ENCODE data around the gene SYNCRIP. TPM values are rescaled to one million over a fixed set of nuclear protein-coding genes. Genes with fewer than 3 reads are reported as not detected.
A peak's percentile ranks its signal among the peaks of the same experiment; 100 is the strongest.
"Not testable (repeated sequence)": the region's sequence is repeated elsewhere in the genome, so short reads cannot be mapped to it uniquely, and the experiment has no call there.

Gene SYNCRIP
- total and polyA plus RNA-seq, 7 donors = 34.8 to 122 (median 70.3) TPM

DNA sequence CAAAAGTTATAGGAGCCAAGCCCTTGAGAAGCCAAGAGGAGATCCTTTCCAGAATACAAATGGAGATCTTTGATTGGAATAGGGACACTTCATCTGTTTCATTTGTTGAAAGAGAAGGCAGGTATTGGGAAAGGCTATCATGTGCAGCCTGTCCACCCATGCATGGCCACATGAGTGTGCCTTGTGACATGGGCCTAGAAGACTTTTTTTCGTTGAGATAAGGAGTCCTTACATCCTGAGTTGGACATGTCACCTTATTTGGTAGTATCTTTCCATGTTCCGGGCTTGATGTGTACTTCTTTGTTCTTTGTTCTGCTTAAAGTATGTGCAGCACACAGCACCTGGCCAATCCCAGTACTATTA is 42.1 kb upstream of the SYNCRIP start:
- peaks cover 9% of the 10 kb centered on the region for H3K4me1 ChIP-seq
- no peaks in the 10 kb centered on the region for H3K27me3 ChIP-seq (ENCODE audit: insufficient read depth in 3 of 3, low read length in 2 of 3)
- H3K36me3 ChIP-seq (ENCODE audit: insufficient read depth in 1 of 2, low read depth in 1 of 2) = no peaks in the 10 kb centered on the region
- DNase-seq (no peak), ATAC-seq (peak; percentile 43 to 69 (median 50))
- peak overlapping the region; percentile 67 for H3K27ac ChIP-seq
- H3K9me3 ChIP-seq = no peaks in the 10 kb centered on the region
- 88 to 97% (median 92%) methylated on average over 2 of the region's 2 CpGs for WGBS, 3 donors
- TF ChIP-seq, protein P1, sequence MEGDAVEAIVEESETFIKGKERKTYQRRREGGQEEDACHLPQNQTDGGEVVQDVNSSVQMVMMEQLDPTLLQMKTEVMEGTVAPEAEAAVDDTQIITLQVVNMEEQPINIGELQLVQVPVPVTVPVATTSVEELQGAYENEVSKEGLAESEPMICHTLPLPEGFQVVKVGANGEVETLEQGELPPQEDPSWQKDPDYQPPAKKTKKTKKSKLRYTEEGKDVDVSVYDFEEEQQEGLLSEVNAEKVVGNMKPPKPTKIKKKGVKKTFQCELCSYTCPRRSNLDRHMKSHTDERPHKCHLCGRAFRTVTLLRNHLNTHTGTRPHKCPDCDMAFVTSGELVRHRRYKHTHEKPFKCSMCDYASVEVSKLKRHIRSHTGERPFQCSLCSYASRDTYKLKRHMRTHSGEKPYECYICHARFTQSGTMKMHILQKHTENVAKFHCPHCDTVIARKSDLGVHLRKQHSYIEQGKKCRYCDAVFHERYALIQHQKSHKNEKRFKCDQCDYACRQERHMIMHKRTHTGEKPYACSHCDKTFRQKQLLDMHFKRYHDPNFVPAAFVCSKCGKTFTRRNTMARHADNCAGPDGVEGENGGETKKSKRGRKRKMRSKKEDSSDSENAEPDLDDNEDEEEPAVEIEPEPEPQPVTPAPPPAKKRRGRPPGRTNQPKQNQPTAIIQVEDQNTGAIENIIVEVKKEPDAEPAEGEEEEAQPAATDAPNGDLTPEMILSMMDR (IDR thresholded peaks at IDR 0.05) = no peak
- intact Hi-C loops (cut with DNase I) = no loop called here
- peak overlapping the region; percentile 57 for H3K4me3 ChIP-seq

DNA sequence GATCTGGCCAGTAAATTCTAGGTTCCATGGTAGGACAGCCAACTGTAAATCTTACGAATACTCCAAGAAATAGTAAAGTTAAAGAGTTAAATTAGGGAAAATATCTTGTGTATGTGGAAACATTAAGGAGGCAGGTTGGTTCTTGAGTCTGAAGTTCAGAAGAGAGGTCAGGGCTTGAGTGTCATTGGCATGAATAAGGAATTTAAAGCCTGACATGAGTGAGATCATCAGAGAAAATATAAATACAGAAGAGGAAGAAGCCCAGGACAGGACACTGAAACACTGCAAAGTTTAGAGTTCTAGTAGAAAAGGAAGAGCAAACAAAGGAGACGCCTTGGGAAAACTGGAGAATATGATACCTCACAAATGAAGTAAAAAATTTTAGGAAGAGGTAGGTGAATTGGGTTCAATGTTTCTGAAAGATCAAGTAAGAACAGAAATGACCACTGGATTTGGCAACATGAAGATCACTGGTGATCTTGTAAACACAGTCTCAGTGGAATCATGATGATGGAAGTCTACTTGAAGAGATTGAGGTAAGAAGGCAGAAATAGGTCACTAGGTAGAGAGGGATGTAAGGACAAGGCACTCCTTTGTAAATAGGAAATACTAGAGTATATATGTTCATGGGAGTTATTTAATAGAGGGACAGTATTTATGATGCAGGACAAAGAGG is 41.6 kb upstream of the SYNCRIP start:
- Histone ChIP-seq H3K27me3 (ENCODE audit: insufficient read depth in 3 of 3, low read length in 2 of 3) (no peaks in the 10 kb centered on the region), H3K36me3 (ENCODE audit: insufficient read depth in 1 of 2, low read depth in 1 of 2) (no peaks in the 10 kb centered on the region), H3K4me1 (peaks cover 10% of the 10 kb centered on the region), H3K4me3 (peak overlapping the region; percentile 57), H3K9me3 (no peaks in the 10 kb centered on the region), H3K27ac (peak overlapping the region; percentile 67)
- TF ChIP-seq, protein P1 (IDR thresholded peaks at IDR 0.05) = no peak
- no peak for DNase-seq
- WGBS, 3 donors = 40 to 50% (median 49%) methylated on average over 2 of the region's 2 CpGs
- intact Hi-C loops (cut with DNase I) = no loop called here
- ATAC-seq = peak; percentile 62 to 93 (median 86)

DNA sequence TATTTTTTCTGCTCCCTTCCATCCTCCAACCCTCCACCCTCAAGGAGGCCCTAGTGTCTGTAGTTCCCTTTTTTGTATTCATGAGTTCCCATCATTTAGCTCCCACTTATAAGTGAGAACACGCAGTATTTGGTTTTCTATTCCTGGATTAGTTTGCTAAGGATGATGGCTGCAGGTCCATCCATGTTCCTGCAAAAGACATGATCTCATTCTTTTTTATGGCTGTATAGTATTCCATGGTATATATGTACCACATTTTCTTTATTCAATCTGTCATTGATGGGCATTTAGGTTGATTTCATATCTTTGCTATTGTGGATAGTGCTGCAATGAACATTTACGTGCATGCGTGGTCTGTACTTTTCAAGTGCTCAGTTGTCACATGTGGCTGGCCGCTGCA is 39.2 kb upstream of the SYNCRIP start:
- H3K36me3 ChIP-seq (ENCODE audit: insufficient read depth in 1 of 2, low read depth in 1 of 2); H3K27me3 ChIP-seq (ENCODE audit: insufficient read depth in 3 of 3, low read length in 2 of 3); H3K4me3 ChIP-seq; intact Hi-C loops (cut with DNase I); H3K9me3 ChIP-seq; ATAC-seq; H3K27ac ChIP-seq; DNase-seq: not testable (repeated sequence)
- 97 to 100% (median 99%) methylated on average over 4 of the region's 4 CpGs for whole genome bisulfite sequencing, 3 donors
- H3K4me1 ChIP-seq = peaks cover 10% of the 10 kb centered on the region

DNA sequence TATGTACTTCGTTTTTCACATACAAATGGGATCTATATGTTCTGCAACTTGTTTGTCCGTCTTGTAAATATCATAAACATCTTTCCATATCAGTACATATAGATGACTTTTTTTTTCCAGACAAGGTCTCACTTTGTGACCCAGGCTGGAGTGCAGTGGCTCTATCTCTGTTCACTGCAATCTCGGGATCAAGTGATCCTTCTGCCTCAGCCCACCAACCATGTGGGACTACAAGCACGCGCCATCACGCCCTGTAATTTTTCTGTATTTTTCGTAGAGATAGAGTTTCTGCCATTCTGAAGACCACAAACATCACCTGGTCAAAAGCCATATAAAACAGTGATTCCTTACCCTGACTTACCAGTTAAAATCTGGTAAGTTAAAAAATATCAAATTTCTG is 37.7 kb upstream of the SYNCRIP start:
- DNase-seq = no peak
- TF ChIP-seq, protein P1 (IDR thresholded peaks at IDR 0.05) = no peak
- 91 to 95% (median 94%) methylated on average over 7 of the region's 7 CpGs for WGBS, 3 donors
- H3K27ac ChIP-seq = no peak overlapping the region
- H3K4me1 ChIP-seq = peaks cover 10% of the 10 kb centered on the region
- H3K27me3 ChIP-seq (ENCODE audit: insufficient read depth in 3 of 3, low read length in 2 of 3) = no peaks in the 10 kb centered on the region
- intact Hi-C loops (cut with DNase I) = no loop called here
- H3K36me3 ChIP-seq (ENCODE audit: insufficient read depth in 1 of 2, low read depth in 1 of 2) = no peaks in the 10 kb centered on the region
- no peaks in the 10 kb centered on the region for H3K9me3 ChIP-seq
- no peak overlapping the region for H3K4me3 ChIP-seq
- no peak for ATAC-seq

DNA sequence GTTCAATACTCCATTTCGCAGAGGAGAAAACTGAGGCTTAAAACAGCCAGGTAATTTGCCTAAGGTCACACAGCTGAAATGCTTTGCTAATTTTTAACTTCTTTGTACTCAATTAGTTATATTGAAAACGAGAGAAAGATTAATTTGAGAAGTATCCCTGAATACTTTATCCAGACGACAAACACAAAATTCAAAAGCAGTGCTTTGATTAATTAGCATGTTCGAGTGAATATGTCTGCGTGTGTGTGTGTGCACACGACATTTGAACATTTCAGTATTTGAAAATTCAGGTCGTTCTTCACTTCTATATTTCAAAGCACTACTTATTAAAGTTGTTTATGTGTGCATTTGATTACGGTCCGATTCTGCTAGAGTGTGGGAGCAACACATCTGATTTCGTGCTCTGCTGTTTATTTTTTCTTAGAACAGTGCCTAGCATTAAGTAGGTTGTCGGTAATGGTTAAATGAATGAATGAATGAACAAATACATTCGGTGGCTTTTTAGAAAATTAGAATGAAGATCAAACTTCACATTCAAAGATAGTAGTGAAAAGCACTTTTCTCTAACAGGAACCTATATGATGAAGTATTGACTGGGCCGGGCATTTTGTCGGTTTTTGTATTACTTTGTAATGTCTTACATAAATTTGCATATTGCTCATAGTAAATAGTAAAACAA is 36.9 kb upstream of the SYNCRIP start:
- Histone ChIP-seq H3K4me1 (peaks cover 17% of the 10 kb centered on the region), H3K27me3 (ENCODE audit: insufficient read depth in 3 of 3, low read length in 2 of 3) (no peaks in the 10 kb centered on the region), H3K4me3 (peak overlapping the region; percentile 94), H3K9me3 (no peaks in the 10 kb centered on the region), H3K36me3 (ENCODE audit: insufficient read depth in 1 of 2, low read depth in 1 of 2) (peaks cover 0 to 8% of the 10 kb centered on the region in 2 donors), H3K27ac (peak overlapping the region; percentile 97)
- DNase-seq (no peak), ATAC-seq (no peak)
- TF ChIP-seq, protein P1 (IDR thresholded peaks at IDR 0.05) = no peak
- 33 to 40% (median 36%) methylated on average over 14 of the region's 14 CpGs for WGBS, 3 donors
- intact Hi-C loops (cut with DNase I) = loop anchor here in 1 of 2 donors (2.0 to 5.0 kb wide), 2 partner anchors 37 to 87 kb away; partner anchors contain the start of genes SNX14 and SYNCRIP
